ENCODE results near the gene MBD3L3.
A peak's percentile ranks its signal among the peaks of the same experiment; 100 is the strongest.
"Not testable (repeated sequence)": the region's sequence is repeated elsewhere in the genome, so short reads cannot be mapped to it uniquely, and the experiment has no call there.

MBD3L3 gene

DNA sequence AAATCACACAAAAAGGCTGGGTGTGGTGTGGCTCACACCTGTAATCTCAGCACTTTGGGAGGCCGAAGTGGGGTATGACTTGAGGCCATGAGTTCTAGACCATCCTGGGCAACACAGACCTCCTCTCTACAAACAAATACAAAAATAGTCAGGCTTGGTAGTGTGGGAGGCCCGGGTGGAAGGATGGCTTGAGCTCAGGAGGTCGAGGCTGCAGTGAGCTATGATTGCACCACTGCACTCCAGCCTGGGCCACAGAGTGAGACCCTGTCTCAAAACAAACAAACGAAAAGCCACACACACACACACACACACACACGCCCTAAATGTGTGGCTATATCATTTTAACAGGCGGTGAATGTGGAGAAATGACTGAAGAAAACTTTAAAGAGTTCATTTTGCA lies 10.1 kb upstream of the MBD3L3 start:
- Histone ChIP-seq H3K79me2 (ENCODE audit: insufficient read depth, low read length) (peaks cover 25% of the 10 kb centered on the region), H3K9ac (ENCODE audit: low read depth, low read length) (peak overlapping the region; percentile 38), H3K4me1 (ENCODE audit: insufficient read depth, low read length) (peaks cover 21% of the 10 kb centered on the region), H3K4me3 (ENCODE audit: low read depth in 1 of 2, low read length in 2 of 2) (peak overlapping the region in 1 of 2 experiments; percentile 59; a peak in 2 of 4 replicates), H3K9me3 (ENCODE audit: insufficient read depth, low read length, severe bottlenecking) (no peaks in the 10 kb centered on the region), H3K4me2 (ENCODE audit: insufficient read depth, low read length) (peak overlapping the region; percentile 87), H3K27ac (ENCODE audit: low read length) (peak overlapping the region; percentile 65), H4K20me1 (ENCODE audit: insufficient read depth, low read length) (0 out of 2 replicates have a peak, but pooled peaks cover 3% of the 10 kb centered on the region), H2AFZ (ENCODE audit: low read depth, low read length) (peak overlapping the region; percentile 75), H3K27me3 (ENCODE audit: insufficient read depth, low read length, poor library complexity) (no peaks in the 10 kb centered on the region), H3K36me3 (ENCODE audit: insufficient read depth, low read length) (peaks cover 26% of the 10 kb centered on the region)
- no peak for DNase-seq
- TF ChIP-seq, protein P1, sequence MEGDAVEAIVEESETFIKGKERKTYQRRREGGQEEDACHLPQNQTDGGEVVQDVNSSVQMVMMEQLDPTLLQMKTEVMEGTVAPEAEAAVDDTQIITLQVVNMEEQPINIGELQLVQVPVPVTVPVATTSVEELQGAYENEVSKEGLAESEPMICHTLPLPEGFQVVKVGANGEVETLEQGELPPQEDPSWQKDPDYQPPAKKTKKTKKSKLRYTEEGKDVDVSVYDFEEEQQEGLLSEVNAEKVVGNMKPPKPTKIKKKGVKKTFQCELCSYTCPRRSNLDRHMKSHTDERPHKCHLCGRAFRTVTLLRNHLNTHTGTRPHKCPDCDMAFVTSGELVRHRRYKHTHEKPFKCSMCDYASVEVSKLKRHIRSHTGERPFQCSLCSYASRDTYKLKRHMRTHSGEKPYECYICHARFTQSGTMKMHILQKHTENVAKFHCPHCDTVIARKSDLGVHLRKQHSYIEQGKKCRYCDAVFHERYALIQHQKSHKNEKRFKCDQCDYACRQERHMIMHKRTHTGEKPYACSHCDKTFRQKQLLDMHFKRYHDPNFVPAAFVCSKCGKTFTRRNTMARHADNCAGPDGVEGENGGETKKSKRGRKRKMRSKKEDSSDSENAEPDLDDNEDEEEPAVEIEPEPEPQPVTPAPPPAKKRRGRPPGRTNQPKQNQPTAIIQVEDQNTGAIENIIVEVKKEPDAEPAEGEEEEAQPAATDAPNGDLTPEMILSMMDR (IDR thresholded peaks at IDR 0.05; ENCODE audit: borderline replicate concordance, extremely low read depth, low read length, poor library complexity, severe bottlenecking): no peak
- no peak for TF ChIP-seq EZH2 (IDR thresholded peaks at IDR 0.05; ENCODE audit: borderline replicate concordance, low read depth, low read length, severe bottlenecking)
- ATAC-seq (ENCODE audit: insufficient read depth, low read depth): no peak

DNA sequence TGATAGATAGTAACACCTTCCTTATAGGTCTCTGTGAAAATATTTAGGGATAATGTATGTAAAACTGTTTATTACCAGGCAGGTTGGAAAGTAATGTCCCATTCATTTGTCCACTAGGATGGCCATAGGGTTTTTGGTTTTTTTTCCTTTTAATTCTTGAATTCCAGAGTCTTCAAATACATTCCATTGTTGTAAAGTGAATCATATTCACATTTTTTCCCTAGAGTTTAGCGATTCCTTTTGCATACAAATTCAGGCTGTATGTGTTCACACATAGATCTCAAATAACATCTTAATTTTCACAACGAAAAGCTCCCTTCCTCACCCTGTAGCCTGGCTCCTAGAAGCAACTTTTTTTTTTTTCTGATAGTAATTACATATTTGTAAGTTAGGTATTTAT lies 9.2 kb upstream of the MBD3L3 start:
- no peak overlapping the region for H3K4me3 ChIP-seq (ENCODE audit: low read depth in 1 of 2, low read length in 2 of 2)
- H3K36me3 ChIP-seq (ENCODE audit: insufficient read depth, low read length): peaks cover 18% of the 10 kb centered on the region
- peaks cover 25% of the 10 kb centered on the region for H3K79me2 ChIP-seq (ENCODE audit: insufficient read depth, low read length)
- H3K4me1 ChIP-seq (ENCODE audit: insufficient read depth, low read length): peaks cover 21% of the 10 kb centered on the region
- no peak for DNase-seq
- no peak overlapping the region for H3K9ac ChIP-seq (ENCODE audit: low read depth, low read length)
- ATAC-seq (ENCODE audit: insufficient read depth, low read depth): no peak
- no peak overlapping the region for H2AFZ ChIP-seq (ENCODE audit: low read depth, low read length)
- H3K9me3 ChIP-seq (ENCODE audit: insufficient read depth, low read length, severe bottlenecking): no peaks in the 10 kb centered on the region
- H4K20me1 ChIP-seq (ENCODE audit: insufficient read depth, low read length): 0 out of 2 replicates have a peak, but pooled peaks cover 3% of the 10 kb centered on the region
- H3K4me2 ChIP-seq (ENCODE audit: insufficient read depth, low read length): no peak overlapping the region
- no peak overlapping the region for H3K27ac ChIP-seq (ENCODE audit: low read length)
- TF ChIP-seq, protein P1 (IDR thresholded peaks at IDR 0.05; ENCODE audit: borderline replicate concordance, extremely low read depth, low read length, poor library complexity, severe bottlenecking): no peak
- no peak for TF ChIP-seq EZH2 (IDR thresholded peaks at IDR 0.05; ENCODE audit: borderline replicate concordance, low read depth, low read length, severe bottlenecking)
- H3K27me3 ChIP-seq (ENCODE audit: insufficient read depth, low read length, poor library complexity): no peaks in the 10 kb centered on the region

DNA sequence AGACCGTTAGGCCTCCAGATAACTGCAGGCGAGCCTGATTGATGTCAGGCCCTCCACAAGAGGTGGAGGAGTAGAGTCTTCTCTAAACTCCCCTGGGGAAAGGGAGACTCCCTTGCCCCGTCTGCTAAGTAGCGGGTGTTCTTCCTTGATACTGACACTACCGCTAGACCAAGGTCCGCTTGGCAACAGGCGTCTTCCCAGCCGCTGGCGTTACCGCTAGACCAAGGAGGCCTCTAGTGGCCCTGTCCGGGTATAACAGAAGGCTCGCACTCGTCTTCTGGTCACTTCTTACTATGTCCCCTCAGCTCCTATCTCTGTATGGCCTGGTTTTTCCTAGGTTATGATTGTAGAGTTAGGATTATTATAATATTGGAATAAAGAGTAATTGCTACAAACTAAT lies 8.6 kb upstream of the MBD3L3 start:
- not testable (repeated sequence) for H3K4me2 ChIP-seq (ENCODE audit: insufficient read depth, low read length); H4K20me1 ChIP-seq (ENCODE audit: insufficient read depth, low read length); DNase-seq; H3K27me3 ChIP-seq (ENCODE audit: insufficient read depth, low read length, poor library complexity); H2AFZ ChIP-seq (ENCODE audit: low read depth, low read length); H3K4me3 ChIP-seq (ENCODE audit: low read depth in 1 of 2, low read length in 2 of 2); H3K9ac ChIP-seq (ENCODE audit: low read depth, low read length); H3K9me3 ChIP-seq (ENCODE audit: insufficient read depth, low read length, severe bottlenecking); H3K27ac ChIP-seq (ENCODE audit: low read length); ATAC-seq (ENCODE audit: insufficient read depth, low read depth)
- Histone ChIP-seq H3K4me1 (ENCODE audit: insufficient read depth, low read length) (peaks cover 21% of the 10 kb centered on the region), H3K36me3 (ENCODE audit: insufficient read depth, low read length) (peaks cover 12% of the 10 kb centered on the region), H3K79me2 (ENCODE audit: insufficient read depth, low read length) (peaks cover 20% of the 10 kb centered on the region)
- TF ChIP-seq, protein P1 (IDR thresholded peaks at IDR 0.05; ENCODE audit: borderline replicate concordance, extremely low read depth, low read length, poor library complexity, severe bottlenecking): peak; percentile 22
